Ovary (tissue), 3 donors: ENCODE measurements around the gene STN1.

ENCODE experiments used
- CTCF ChIP-seq, 3 donors: fragments of 450-650 bp in 2 of 3; fragments of 200-600 bp in 1 of 3; IDR thresholded peaks; one replicate each; pipeline versions ENCODE4 v1.5.1 to v1.8.0; 2016 to 2022; ENCODE audit warnings: antibody characterized with exemption in 3 of 3, mild to moderate bottlenecking in 1 of 3
- POLR2A ChIP-seq: fragments of 450-650 bp; IDR thresholded peaks from one replicate; pipeline ENCODE4 v1.6.1; 2017; ENCODE audit warnings: antibody characterized with exemption, mild to moderate bottlenecking, moderate library complexity
- donor health status: DM: no; HTN: no; CAD: no.

- TF ChIP-seq CTCF (IDR thresholded peaks at IDR 0.05) (peak; percentile 57 to 78 (median 77)), POLR2A (peak; percentile 14)
Measured at GRCh38 chr10:103859161-103860086, 58.6 kb downstream of the STN1 start.
